GM12892 (cell line): ENCODE data around the gene DCUN1D2.

ENCODE experiments used
- POLR2A ChIP-seq: IDR thresholded peaks from 2 replicates; pipeline ENCODE4 v1.6.1; 2011; ENCODE audit warnings: low read depth, low read length, control low read depth
- POLR2AphosphoS5 ChIP-seq: IDR thresholded peaks from 2 replicates; pipeline ENCODE4 v1.6.1; 2011; ENCODE audit warnings: low read depth, low read length, control low read depth

DNA sequence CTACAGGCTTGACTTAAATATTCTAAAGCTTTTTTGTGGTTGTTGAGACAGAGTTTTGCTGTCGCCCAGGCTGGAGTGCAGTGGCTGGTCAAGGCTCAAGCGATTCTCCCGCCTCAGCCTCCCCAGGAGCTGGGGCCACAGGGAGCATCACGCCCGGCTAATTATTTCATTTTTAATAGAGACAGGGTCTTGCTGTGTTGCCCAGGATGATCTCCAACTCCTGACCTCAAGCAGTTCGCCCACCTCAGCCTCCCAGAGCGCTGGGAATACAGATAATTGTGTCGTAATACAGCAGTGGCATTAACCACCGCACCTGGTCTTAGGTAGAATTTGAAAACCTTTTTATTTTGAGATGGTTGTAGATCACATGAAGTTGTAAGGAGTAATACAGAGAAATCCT lies 1.5 kb upstream of the DCUN1D2 start:
- no peak for TF ChIP-seq POLR2AphosphoS5
- no peak for TF ChIP-seq POLR2A
